AG09309 (cell line): ENCODE measurements around the gene ZNF483.
"Not testable (repeated sequence)": the region's sequence is repeated elsewhere in the genome, so short reads cannot be mapped to it uniquely, and the experiment has no call there.

Experiments used
- DNase-seq: peaks from one replicate; pipeline ENCODE4 v3.0.0-alpha.2; 2010; ENCODE audit warnings: low read depth
- H3K4me3 ChIP-seq: 2 replicates; pipeline ENCODE4 v1.5.1; 2011; ENCODE audit warnings: mild to moderate bottlenecking, low read depth, low read length, moderate library complexity; ENCODE audit not compliant: control insufficient read depth
- TF ChIP-seq, protein P1 (sequence below): IDR thresholded peaks from 2 replicates; pipeline ENCODE4 v1.5.1; 2011; ENCODE audit warnings: mild to moderate bottlenecking, low read depth, low read length, inconsistent platforms; ENCODE audit not compliant: insufficient read depth, control insufficient read depth; ENCODE audit errors: missing control alignments

Gene ZNF483

DNA sequence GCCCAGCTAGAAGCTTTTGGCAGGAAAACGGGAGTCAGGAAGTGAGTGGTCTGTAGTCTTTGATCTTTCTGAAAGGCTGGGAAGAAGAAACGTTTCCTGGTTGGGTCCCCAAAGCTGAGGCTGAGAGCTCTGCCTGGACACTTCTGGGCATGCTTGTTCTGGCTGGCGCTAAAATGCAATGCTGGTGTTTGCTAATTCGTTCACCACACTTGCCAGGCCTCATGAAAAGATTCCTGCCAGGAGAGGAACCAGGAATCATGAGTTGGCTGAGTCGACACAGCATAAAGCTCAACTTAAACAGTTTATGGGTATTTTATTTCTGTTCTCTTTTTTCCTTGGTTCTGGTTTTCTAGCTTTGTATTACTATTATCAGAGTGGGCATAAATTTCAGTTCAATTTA is 85.2 kb downstream of the ZNF483 start:
- no peak overlapping the region for H3K4me3 ChIP-seq
- TF ChIP-seq, protein P1, sequence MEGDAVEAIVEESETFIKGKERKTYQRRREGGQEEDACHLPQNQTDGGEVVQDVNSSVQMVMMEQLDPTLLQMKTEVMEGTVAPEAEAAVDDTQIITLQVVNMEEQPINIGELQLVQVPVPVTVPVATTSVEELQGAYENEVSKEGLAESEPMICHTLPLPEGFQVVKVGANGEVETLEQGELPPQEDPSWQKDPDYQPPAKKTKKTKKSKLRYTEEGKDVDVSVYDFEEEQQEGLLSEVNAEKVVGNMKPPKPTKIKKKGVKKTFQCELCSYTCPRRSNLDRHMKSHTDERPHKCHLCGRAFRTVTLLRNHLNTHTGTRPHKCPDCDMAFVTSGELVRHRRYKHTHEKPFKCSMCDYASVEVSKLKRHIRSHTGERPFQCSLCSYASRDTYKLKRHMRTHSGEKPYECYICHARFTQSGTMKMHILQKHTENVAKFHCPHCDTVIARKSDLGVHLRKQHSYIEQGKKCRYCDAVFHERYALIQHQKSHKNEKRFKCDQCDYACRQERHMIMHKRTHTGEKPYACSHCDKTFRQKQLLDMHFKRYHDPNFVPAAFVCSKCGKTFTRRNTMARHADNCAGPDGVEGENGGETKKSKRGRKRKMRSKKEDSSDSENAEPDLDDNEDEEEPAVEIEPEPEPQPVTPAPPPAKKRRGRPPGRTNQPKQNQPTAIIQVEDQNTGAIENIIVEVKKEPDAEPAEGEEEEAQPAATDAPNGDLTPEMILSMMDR = no peak
- DNase-seq = no peak

DNA sequence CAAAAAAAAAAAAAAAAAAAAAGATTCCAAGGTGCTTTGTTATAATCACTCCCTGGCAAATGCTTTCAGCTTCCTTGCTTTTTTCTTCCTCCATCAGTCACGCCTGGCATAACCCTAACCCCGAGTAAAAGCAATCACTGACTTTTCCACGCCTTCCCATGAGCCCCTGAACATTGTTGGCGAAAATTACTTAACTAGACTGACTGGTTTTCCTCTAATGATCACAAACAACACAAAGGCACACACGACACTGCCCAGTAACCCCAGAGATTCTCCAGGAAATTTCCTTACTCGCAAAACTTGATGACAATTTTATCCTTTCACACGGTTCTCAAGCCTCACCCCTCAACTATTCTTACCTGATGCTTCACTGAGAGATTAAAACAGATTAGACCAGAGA is 85.9 kb downstream of the ZNF483 start:
- TF ChIP-seq, protein P1 = no peak
- no peak overlapping the region for H3K4me3 ChIP-seq
- DNase-seq = no peak

DNA sequence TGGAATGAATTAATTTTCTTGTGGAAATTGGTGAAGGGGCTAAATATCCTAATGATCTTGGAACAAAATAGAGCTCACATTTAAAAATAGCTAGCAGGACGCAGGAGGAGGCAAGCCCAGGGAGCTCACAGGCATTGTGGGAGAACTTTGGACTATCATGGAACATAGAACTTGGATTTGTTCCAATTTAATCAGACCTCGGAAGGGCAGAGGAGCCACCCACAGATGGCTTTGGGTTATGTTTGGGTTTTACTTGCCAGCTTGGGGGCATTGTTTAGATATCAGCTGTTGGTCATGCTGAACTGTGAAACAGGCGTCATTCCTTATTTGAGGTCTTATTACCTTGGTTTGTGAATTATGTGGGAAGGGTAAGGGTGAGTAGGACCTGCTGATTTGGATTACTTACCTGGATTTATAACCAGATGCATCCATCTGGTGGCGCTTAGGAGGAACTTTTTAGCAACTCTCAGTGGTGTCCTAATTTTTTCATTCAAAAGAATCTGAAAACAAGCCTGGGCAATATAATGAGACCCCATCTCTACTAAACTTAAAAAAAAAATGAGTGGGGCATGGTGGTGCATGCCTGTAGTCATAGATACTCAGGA is 88.6 kb downstream of the ZNF483 start:
- no peak overlapping the region for H3K4me3 ChIP-seq

DNA sequence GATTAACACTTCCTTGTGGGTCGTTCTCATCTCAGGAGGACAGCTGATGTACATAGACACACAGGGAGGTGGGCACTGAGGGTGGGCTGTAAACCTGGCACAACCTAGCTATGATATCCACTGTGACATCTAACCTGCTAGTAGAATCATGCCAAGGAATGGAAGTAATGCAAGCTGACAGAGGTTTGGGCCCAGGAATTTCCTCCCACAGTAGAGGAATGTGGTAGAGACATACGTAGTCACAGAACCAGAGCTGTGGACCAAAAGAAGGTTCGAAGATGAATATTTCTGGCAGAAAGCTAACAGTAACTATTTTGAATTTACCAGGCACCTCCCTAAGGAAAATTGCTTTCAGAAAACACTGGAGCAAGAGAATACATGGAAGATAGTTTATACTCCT is 90.9 kb downstream of the ZNF483 start:
- TF ChIP-seq, protein P1 = no peak
- no peak for DNase-seq
- no peak overlapping the region for H3K4me3 ChIP-seq

More for the DNA sequence above, 88.6 kb downstream of the ZNF483 start:
- DNase-seq = no peak
- TF ChIP-seq, protein P1 = no peak

DNA sequence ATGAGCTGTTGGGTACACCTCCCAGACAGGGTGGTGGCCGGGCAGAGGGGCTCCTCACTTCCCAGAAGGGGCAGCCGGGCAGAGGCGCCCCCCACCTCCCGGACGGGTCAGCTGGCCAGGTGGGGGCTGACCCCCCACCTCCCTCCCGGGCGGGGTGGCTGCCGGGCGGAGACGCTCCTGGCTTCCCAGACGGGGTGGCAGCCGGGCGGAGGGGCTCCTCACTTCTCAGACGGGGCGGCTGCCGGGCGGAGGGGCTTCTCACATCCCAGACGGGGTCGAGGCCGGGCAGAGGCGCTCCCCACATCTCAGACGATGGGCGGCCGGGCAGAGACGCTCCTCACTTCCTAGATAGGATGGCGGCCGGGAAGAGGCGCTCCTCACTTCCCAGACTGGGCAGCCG is 92.4 kb downstream of the ZNF483 start:
- DNase-seq, H3K4me3 ChIP-seq: not testable (repeated sequence)

DNA sequence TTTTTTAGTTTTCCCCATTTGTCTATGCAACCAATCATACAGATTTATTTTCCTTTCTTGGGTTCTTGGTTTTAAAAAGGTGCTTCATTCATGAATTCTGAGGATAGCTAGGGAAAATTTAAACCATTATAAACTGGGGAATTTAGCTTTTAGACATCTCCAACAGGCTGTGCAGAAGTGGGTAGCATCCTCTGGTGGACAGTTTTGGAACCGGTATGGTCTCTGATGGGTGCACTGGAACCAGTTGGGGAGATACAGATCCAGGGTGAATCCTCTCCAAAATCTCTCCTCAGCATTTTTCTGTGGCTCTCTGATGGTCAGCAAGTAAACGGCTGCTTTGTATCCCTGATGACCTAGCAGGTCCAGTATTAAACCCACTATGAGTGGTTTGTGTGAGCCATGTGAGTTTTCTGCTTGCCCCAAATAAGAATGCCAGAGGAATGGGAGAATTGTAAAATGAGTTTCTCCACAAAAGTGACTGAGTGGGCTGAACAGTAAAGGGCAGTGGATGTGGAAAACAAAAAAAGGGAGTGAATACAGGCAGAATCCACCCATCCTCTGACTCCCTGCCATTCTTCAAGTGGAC is 97.0 kb downstream of the ZNF483 start:
- TF ChIP-seq, protein P1 = peak; percentile 95
- DNase-seq = no peak
- H3K4me3 ChIP-seq = no peak overlapping the region

DNA sequence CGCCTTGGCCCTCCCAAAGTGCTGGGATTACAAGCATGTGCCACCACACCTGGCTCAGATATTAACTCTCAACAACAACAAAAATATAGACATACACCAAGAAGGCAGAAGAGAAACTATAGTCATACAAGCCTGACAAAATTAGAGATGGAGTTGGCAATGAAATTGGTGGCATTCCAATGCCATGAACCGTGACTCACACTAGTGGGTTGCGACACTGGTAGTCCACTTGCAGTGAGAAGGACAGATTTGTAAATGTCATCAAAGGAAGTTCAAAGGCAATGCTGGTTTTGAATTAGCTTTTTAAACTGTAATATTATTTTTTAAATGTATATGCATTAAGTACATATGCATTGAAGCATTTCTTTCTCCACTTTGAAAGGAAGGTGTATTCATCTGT is 97.6 kb downstream of the ZNF483 start:
- TF ChIP-seq, protein P1 = no peak
- no peak overlapping the region for H3K4me3 ChIP-seq
- peak; percentile 69 for DNase-seq
